GM19468 (cell line): Measurements from ENCODE around the gene WFDC10A.
"Not testable (repeated sequence)": the region's sequence is repeated elsewhere in the genome, so short reads cannot be mapped to it uniquely, and the experiment has no call there.

Experiments
- ATAC-seq: cut with Tn5 transposase; IDR thresholded peaks from one replicate; pipeline ENCODE4 v1.9.1; 2021; ENCODE audit warnings: mild to moderate bottlenecking, moderate library complexity, moderate number of reproducible peaks; ENCODE audit not compliant: unreplicated experiment; ENCODE audit errors: extremely low read depth

WFDC10A gene

GRCh38 chr20:45646875-45647274 is 17.3 kb downstream of the WFDC10A start:
- ATAC-seq: no peak

GRCh38 chr20:45647441-45648050 is 18.0 kb downstream of the WFDC10A start:
- no peak for ATAC-seq

GRCh38 chr20:45649312-45649863 is 19.8 kb downstream of the WFDC10A start:
- ATAC-seq: no peak

GRCh38 chr20:45651726-45652125 is 22.2 kb downstream of the WFDC10A start:
- not testable (repeated sequence) for ATAC-seq

GRCh38 chr20:45657038-45657437 is 27.5 kb downstream of the WFDC10A start:
- not testable (repeated sequence) for ATAC-seq

GRCh38 chr20:45670139-45670538 is 40.6 kb downstream of the WFDC10A start, which contains the start of gene WFDC11:
WFDC11 (minus strand) TSS chr20:45670239; CDS start chr20:45650600, 19,639 bp downstream.
- no peak for ATAC-seq

- no peak for ATAC-seq
Observed at GRCh38 chr20:45672765-45673164, 43.2 kb downstream of the WFDC10A start.

- ATAC-seq: no peak
Observed at GRCh38 chr20:45679650-45680049, 50.1 kb downstream of the WFDC10A start.
